GM19035 (cell line): ENCODE results near the gene MSANTD1.

ENCODE experiments used
- ATAC-seq: cut with Tn5 transposase; IDR thresholded peaks from one replicate; pipeline ENCODE4 v1.9.1; 2021; ENCODE audit not compliant: unreplicated experiment

MSANTD1 gene

DNA sequence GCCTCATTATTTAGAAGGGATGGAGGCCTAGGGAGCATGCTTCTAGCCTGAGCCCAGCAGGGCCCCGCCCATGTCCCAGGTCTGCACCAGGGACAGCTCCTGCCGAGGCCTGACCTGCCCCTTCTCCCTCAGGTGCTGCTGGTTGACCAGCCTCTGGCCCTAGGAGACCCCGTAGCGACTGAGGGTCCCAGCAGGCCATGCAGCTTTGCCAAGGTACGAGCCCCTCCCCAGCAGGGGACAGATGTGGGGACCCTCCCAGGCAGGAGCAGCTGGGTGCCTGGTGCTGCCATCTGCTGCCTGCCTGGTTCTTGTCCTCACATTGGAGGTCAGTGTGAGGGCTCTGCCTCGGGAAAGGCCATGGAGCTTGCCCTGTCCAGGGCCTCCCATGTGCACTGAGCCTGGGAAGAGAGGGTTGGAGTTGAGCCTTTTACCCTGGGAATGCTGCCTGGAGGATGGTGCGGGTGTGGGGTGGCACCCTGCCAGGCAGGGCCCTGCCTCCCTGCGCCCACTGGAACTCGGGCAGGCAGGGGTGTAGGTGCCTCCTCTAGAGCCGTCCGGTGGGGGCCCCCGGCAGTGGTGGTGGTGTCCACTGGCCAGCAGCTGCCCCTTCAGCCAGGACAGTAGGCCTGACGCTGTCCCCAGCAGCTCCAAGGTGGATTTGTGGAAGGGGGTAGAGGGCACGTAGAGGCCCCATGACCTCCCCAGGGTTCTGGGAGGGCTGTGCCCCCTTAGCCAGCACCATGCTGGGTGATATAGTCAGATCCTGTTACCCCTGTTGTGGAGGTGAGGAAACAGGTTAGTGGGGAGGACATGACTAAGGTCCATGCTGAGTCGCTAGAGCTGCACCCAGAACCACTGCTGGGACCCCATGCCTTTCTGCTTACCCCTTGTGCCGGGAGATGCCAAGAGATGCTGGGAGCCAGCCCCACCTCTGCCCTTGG, 2.2 kb upstream of the MSANTD1 start:
- no peak for ATAC-seq

DNA sequence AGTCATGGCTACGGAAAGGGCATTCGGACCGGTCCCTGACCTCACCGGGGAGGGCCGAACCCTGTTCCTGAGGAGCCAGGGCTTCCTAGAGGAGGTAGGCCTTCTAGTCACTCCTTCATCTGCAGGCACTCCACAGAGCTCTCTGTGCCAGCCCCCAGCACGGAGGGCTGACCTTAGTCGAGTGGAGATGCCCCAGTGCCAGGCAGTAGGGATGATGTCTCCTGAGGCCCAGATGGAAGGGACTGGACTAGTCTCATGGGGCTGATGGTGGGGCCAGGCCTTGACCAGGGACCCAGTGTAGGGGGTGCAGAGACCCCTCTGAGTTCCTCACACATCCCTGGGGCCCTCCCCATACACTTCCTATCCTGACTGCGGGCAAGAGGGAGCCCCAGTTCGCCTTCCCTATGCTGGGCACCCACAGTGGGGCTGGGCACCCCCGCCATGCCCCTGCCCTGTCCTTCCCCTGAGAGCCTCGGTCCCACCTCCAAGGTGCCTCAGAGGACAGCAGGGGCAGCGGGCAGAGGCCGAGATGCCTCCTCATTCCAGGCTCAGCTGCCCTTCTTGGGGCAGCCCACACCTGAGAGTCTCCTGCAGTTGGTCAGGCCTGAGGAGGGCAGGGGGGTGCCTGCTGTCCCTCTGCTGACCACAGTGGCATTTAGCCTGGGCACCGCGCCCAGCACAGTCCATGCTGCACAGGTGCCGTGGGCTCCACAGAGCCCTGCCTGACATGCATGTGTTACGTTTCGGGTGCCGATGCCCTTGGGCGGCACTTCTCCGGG, 1.4 kb upstream of the MSANTD1 start:
- no peak for ATAC-seq

DNA sequence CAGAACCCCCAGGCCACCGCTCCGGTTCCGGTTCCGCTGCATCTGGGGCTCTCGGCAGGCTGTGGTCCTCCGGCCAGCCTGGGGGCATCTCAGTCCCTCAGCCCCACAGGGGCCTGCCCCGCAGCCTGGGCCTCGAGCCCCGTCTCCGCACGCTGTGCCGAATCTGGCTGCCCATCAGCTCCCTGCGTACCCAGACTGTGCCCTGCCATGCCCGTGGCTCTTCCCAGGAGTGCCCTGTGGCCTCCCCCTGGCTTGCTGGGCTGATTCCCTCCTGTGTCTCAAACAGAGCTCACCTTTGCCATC, 830 bp upstream of the MSANTD1 start:
- no peak for ATAC-seq

DNA sequence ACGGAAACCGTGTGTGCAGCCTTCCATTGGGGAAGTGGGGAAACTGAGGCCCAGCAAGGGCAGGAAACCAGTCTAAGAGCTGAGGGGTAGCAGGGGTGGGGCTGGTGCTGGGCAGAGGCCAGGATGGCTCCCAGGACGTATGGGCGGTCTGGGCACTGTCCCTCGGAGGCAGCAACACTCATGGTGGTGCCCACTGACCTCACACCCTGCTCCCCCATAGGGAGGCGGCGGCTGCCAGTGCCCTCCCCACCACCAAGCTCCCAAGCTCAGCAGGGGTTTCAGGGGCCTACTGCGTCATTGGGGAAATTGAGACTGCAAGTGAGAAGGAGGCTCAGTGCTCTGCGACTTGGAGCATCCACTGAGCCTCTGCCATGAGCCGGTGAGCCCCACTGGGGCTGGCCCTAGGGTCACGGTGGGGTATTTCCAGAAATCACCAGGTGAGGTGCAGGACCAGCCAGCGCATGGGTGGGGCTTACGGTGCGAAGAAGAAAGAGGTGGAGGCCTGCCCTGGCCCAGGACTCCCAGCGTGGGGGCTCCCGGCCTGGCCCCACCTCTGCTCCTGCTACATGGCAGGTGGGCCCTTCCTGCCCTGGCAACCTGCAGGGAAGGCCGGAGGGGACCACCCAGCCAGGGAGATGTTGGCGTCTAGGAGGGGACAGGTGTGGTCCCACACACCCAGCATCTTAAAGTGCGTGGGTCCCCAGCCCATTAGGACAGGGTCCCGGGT, 915 bp downstream of the MSANTD1 start:
- ATAC-seq = no peak

DNA sequence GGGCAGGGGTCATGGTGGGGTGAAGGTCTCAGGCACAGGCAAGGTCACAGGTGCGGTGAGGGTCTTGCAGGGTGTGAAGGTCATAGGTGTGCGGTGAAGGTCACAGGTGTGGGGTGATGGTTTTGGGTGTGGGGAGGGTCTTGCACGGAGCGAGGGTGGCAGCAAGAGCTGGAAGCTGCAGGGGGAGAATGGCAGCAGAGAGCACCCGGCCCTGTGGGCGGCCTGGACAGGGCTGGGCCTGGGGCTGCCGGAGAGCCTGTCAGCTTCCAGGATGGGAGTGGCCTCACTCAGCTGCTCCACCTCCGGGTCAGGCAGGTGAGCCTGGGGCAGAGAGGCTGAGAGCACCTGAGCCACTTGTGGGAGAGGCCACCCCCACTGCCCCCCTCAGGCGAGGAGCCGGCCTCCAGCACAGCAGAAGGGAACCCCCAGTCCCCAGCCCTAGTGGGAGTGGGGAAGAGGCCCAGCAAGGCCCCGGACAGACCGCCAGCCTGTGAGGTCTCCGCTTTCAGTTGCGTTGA, 1.5 kb downstream of the MSANTD1 start:
- no peak for ATAC-seq

DNA sequence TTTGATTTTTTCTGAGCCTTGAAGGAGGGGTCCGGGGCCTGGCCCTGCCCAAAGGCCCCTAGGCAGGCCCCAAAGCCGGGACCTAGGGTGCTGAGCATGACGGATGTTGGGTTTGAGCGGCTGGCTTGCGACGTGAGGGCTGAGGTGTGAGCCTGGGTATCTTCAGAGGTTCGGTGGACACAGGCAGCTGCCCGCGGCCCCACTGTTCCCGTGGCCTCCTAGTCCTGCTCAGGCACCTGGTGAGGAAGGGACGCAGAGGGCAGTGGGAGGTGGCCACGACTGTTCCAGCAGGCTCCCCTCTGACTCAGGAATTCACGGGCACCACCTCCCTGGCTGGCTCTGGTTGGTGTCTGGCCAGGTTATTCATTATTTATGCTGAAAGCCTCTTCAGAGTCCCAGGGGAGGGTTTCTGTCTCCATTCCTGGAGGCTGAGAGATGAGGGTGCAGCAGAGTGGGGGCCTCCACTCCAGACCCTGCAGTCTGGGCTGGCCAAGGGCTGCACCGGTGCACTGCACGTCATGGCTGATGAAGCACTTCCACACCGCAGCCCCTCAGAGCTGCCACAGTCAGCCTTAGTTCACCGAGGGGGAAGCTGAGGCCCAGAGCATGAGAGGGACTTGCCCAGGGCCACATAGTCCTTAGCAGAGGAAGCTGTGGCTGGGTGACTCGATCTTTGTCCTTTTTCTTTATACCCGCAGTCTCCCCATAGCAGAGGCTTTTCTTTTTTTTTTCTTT, 2.2 kb downstream of the MSANTD1 start:
- ATAC-seq = no peak

DNA sequence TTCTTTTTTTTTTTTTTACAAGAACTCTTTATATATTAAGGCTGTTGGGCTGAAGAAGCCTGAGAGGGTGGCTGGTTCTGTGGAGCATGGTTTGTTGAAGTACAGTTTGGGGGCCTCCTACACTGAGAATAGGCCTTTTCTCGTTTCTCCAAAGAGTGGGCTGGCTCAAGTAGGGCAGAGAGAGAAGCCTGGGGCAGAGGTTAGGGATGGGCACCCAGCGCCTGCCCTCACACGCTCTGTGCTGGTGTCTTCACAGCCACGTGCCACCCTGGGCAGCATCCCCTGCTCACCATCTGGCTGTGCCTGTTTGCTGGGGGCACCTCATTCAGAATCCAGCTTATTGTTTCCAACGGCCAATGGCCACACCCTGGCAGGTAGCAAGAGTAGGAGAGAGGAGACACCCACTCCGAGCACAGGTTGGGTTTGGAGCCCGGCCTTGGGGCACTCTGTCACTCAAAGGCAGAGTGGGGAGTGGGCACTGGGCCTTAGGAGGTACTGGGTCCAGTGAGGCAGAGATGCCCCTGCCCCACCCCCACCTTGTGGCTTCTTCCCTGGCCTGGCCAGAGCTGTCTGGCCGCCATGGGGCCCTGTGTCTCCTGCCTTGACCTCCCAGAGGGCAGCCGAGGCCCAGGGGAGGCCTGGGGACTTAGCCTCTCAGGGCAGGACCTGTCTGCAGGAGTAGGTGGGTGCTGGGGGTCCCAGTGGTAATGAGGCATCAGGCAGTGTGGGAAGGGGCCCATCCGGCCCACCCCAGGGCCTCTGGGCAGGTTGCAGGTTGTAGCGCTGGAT, 2.9 kb downstream of the MSANTD1 start:
- no peak for ATAC-seq

DNA sequence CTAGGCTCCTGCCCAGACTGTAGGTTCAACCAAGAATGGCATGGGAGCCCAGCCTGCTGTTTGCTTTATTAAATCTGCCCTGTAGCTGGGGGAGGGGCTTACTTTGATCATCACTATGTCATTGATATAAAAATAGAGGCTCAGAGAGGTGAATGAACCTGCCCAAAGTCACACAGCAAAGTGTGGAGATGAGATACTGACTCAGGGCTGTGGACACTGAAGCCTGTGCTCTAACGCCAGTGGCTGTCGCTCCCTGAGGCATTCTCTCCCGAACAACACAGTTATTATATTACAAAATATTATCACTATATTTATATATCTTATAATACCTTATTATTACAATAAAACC, 3.5 kb downstream of the MSANTD1 start:
- no peak for ATAC-seq

DNA sequence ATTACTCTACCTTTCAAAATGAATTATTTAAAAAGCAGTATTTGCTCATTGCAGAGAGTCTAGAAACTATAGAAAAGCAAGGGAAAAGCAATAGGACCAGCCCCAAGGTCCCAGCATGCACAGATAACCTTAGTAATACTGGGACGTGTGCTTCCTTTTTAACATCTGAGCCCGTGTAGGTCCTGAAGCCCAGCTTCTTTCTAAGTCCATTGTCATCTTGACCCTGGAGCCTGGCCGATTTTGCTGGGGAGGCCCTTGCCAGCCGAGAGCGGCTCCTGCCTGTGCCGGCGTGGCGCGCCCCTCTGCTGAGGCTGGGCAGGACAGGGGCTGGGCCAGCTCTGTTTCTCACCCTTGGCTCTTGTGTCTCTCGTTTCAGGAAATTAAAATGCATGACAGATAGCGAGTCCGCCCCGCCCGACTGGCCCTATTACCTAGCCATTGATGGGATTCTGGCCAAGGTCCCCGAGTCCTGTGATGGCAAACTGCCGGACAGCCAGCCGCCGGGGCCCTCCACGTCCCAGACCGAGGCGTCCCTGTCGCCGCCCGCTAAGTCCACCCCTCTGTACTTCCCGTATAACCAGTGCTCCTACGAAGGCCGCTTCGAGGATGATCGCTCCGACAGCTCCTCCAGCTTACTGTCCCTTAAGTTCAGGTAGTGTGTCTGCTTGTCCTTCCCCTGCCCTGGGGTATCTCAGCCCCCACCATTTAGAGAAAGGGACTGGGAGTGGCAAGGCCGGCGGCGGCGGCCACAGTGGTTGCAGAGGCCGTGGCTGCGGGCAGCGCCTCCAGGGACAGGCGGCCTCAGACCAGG, 4.1 kb downstream of the MSANTD1 start:
- no peak for ATAC-seq

DNA sequence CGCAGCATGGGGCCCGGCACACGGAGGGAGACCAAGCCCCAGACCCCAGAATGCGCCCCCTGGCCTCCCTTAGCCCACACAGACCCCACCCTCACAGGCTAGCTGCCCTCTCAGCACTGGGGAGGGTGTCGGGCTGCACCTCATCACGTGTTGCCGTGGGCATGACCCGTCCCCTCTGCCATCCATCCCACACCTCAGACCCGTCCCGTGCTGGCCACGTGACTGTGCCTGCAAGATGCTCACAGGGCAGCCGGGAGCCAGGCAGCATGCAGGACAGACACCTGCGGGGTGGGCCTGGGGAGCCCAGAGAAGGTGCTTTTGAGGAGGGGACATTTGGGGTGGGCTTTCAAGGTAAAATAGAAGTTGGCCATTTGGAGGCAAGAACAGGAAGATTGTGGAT, 4.8 kb downstream of the MSANTD1 start:
- ATAC-seq = no peak

DNA sequence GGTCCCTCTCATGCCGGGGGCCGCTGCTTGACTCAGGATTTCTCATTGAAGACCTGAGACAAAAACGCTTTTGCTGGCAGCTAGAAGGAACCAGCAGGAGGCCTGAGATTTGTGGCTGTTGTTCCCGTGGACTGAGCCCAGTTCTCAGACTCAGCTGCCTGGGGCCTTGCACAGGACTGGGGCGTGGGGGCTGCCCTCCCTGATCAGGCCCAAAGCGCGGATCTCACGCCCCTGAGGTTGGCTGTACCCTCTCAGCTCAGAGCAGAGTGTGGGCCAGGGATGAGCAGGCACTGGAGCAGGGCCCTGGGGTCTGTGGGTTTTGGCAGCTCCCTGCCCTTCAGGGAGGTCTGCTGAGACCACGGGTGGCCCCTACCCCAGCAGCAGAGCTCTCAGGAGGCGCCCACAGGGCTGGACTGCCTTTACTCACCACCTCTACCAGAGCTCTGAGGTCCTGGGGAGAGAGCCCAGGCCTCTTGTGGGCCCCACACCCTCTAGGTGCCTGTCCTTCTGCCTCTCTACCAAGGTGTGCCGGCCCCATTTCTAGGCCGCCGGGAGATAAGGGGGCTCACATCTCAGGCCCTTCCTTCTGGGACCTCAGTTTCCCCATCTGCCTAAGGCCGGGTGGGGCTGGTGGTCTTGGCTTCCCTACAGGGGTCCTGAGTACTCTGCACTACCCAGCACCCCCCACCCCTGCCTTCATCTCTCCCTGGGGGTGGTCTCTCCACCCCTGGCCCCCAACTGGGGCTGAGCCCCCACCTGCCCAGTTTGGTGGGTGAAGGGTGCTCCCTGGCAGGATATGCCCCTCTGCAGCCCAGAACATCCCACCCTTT, 5.6 kb downstream of the MSANTD1 start:
- ATAC-seq = no peak

DNA sequence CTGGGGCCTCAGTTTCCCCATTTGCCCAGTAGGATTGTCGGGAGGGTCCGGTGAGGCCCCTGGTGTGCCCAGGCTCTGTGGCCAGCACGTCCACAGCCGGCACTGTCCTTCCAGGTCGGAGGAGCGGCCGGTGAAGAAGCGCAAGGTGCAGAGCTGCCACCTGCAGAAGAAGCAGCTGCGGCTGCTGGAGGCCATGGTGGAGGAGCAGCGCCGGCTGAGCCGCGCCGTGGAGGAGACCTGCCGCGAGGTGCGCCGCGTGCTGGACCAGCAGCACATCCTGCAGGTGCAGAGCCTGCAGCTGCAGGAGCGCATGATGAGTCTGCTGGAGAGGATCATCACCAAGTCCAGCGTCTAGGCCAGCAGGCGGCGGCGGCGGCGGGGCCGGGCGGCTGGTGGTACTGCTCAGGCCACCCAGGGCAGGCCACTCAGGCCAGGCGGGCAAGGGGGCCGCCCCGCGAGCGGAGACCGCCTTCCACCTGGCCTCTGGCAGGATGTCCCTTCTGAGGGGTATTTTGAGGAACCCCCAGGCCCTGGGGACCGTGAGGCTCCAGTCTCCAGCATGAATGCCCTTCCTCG, 6.7 kb downstream of the MSANTD1 start:
- no peak for ATAC-seq

DNA sequence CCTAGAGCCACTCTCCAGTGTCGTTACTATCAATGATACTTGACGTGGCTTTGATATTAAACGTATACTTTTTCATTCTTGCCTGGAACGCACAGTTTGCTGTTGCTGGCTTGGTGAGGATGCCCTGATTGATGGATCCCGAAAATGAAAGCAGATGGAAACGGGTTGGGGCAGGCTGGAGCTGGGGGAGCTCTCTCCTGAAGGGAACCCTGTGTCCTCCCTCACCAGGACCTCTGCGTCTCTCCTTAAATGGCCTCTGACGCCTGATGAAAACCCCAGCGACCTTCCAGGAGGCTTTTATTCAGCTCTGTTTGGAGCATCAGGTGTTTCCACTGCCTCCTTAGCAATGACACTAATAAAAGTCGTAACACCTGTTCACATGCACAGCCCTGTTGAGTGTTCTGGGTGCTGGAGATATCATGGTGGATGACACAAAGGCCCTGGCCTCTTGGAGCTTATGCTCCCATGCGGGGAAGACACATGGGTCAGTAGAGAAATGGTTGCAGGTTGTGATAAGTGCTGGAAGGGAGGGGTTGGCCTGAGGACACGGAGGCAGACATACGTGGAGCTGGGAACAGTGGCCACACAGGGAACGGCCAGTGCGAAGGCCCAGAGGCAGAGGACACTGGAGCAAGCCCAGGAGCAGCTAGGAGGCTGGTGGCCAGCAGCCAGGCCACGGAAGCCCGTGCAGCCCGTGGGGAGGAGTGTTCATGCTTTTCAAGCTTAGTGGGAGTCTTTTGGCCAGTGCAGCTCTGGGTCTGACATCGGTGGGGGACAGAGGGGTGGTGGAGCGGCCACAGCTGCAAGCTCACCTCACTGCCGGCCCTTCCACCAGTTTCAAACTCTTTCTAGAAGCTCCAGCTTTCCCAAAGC, 7.5 kb downstream of the MSANTD1 start:
- no peak for ATAC-seq

DNA sequence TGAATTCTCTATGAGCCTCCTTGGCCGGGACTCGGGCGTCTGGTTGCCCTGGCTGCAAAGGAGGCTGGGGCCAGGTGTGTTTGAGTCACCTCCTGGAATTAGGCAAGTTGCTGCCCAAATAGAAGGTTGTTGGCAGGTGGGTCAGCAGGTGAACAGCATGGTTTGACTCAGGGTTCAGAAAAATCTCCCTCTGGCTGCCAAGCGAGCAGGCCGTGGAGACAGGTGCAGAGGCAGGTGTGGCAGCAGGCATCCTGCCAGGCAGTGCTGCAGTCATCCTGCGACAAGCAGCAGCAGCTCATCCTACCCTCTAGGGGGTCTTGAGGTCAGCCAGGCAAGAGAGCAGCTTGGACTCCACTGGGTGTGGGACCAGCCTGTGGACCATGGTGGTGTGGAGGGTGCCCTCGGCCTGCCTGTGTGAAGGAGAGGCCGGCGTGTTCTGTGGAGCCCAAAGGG, 8.2 kb downstream of the MSANTD1 start:
- no peak for ATAC-seq

DNA sequence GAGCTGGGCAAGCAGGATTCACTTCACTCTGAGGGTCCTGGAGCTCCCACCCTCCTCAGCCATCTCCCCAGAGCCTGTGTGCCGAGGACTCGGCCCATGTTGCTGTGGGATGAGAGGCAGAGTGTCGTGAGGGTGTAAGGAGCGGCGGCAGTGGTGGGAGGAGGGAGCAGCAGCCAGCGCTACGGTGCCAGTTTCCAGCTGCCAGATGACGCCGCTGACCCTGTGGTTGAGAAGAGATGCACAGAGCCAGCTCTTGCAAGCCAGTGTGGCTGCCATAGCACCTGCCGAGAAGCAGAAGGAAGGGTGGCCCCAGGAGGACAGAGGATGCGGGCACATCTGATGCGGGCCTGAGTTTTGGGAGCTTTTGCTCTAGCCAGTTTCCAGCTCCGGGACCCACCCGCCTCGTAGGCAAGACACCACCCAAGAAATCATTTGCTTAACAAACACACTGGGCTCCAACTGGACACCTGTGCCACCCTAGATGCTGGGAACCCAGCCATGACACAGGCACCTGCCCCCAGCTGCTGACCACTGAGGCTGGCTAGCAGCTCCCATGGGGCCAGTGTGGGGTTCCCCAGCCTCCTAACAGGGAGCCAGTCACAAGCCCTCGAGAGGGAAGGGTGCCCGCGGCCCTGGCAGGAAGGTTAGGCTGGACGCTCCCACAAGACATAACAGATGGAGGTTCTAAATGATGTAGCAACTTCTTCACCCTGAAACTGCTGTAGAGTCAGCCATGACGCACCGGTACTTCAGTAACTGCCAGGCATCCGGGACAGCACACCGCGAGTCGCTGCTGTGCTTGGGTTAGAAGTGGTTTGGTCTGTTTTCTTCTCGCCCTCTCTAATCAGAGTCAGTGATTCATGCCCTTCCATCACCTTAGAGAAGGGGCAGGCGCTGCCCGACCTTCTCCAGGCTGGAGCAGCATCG, 8.9 kb downstream of the MSANTD1 start:
- no peak for ATAC-seq
